GM19035 (cell line): ENCODE measurements around the gene ARID1B.

Source experiments
- ATAC-seq: cut with Tn5 transposase; IDR thresholded peaks from one replicate; pipeline ENCODE4 v1.9.1; 2021; ENCODE audit not compliant: unreplicated experiment

Gene ARID1B

DNA sequence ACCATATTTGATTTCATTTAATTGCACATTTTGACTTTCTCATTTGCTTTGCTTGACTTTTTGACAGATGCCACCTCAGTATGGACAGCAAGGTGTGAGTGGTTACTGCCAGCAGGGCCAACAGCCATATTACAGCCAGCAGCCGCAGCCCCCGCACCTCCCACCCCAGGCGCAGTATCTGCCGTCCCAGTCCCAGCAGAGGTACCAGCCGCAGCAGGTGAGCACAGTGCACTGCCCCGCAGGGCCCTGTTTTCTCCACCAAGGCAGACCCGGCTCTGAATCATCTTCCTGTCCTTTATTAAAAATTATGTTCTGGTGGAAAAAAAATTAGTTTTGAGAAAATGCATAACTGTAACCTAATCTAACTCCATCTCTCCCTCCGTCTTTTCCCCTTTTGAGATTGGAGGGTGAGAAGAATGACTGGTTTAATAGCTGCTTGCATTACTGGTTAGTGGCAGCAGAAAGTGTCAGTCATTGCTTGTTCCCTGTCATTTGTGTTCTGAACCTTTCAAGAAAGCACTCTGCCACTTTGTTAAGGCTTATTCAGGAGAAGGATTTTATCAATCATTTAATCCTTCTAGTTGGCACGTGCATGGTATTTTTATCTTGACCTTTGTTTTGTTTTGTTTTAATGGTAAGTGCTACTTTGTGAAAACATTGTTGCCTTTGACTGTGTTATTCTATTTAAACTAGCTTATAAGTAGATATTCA lies 124.3 kb downstream of the ARID1B start:
- no peak for ATAC-seq

DNA sequence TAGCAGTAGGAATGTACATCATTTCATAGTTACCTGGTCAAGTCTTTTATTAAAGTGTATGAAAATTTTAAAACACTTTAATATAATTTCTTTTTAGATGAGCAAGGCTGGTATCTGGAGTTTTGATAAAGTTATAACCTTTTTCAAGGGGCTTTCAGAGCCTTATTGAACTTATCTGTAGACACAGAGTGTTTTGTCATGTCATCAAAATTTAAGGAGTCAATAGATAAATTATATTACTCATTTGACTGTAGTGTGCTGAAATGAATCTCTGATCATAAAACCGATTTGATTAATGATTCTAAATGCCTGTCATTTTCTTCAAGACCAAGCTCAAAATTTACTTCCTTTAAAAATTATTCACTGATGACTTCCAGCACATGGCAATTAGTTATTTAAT lies 125.6 kb downstream of the ARID1B start:
- ATAC-seq, result no peak

DNA sequence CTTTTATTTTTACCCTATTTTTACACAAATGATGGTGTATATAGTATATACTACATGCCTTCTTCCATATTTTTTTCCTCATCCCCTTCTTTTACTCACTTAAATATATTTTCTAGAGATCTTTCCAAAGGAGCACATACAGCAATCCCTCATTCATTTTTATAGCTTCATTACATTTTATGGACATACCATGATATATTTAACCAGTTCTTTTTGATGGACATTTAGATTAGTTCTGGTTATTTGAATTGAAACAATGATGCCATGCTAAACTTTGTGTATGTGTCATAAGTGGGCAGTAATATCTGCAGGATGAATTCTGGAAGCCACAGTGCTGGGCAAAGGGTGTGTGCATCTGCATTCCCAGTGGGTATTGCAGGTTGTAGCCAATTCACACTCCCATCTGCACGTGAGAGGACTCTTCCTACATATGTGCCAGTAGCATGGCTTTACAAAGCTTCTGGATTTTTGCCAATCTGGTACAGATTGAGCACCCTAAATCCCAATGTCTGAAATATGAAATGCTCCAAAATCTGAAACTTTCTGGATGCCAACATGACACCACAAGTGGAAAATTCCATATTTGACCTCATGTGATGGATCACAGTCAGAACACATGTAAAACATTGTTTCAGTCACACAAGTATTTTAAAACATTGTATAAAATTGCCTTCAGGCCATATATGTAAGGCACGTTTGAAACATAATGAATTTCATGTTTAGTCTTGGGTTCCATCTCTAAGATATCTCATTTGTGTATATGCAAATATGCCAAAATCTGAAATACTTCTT lies 127.2 kb downstream of the ARID1B start:
- ATAC-seq, result no peak

DNA sequence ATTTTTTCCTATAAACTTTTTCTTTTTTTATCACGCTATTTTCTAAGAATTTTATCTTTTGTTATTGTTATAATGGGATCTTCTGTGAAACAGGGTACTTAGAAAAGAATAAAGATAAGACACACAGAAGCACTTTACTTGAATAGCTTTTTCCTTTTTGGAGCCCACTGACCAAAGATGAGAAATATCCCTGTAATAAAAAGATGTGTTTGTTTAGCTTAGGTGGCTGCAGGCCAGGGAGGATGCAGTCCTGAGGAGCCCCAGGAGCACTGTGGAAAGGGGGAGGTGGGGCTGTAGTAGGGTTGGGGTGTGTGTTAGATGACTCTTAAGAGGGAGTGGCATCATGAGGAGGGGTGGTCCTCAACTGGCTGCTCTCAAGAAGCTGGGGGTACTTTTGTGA lies 128.6 kb downstream of the ARID1B start:
- ATAC-seq, result no peak

DNA sequence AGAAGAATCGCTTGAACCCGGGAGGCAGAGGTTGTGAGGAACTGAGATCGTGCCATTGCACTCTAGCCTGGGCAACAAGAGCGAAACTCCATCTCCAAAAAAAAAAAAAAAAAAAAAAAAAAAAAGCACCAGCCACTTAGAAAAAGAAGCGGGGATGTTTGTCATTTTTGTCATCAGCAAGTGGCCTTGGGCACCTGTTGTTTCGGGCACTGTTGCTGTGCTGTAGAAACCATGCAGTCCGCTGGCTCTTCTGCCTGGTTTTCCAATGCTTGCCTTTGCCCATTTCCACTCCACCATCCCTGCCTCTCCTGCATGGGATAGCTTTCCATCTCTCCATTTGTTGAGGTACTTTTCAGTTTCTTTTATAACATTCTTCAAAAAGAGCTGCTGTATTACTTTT lies 129.3 kb downstream of the ARID1B start:
- no peak for ATAC-seq

DNA sequence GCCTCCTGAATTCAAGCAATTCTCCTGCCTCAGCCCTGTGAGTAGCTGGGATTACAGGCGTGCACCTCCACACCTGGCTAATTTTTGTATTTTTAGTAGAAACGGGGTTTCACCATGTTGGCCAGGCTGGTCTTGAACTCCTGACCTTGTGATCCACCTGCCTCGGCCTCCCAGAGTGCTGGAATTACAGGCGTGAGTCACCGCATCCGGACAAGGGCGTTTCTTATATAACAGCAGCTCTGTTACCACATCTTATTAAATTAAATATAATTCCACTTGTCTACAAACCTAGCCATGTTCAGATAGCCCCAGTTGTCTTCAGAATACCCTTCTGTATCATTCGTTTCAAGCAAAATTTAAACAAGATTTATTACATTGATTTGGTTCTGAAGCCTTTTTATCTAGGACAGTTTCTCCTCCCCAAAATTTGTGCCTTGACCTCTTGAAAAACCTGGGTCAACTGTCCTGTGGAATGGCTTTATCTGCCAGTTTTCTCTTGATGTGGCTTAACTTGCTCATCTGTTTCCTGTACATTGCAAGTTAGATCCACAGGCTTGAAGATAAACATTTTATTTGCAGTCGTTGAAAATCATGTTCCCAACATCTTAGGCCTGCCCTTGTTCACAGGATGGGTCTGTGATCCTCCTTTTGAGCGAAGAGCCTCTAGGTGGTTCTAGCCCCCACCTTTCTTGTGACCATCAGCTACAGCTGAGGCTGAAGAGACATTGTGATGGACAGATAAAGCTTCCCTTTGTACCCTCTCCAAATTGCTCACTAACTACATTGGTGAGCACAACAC lies 132.2 kb downstream of the ARID1B start:
- no peak for ATAC-seq

DNA sequence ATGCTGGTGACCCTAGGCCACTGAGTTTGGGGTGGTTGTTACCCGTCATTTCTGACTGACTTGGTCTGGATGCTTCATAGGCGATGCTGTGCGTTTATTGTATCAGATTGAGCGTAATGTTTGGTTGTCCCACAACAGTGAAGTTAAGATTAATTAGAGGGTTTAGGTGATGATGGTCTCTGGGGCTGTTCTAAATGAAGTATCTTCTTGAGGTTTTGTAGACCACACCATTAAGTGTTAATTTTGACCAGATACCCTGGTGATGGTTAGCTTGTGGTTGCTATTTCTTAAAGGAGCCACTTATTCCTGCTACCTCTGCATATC lies 132.8 kb downstream of the ARID1B start:
- no peak for ATAC-seq

DNA sequence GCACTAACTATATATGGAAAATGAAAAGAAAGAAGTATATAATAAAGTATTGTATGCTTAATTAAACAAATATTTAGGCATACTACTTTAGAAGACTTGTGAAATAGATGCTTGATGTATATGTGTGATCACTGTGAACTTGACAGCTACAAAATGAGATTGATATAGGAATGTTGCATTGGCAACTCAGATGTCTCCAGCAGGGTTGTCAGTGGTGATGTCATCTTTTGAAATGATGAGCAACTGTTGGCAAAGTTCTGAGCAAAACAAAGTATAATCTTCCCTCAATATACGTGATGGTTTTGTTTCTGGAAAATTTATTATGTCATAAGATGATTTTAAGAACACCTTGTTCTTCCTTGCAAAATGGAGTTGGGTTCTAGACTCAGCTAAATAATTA lies 133.8 kb downstream of the ARID1B start:
- ATAC-seq, result no peak

DNA sequence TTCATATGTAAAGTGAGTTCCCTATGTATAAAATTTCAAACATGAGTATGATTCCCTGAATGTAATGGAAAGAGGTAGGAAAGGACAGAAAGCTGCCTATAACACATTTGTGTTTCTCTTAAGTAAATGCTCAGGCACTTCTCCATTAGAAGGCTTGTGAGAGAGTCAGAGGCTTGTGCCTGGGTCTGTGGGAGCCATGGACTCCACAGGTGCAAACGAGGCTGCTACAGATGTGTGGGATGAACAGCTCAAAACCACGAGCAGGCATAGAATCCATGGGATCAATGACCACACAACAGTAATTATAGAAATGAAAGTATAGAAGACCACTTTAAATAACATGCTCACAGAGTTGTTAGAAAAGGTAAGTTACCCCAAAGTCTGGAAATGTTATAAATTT lies 134.4 kb downstream of the ARID1B start:
- no peak for ATAC-seq

DNA sequence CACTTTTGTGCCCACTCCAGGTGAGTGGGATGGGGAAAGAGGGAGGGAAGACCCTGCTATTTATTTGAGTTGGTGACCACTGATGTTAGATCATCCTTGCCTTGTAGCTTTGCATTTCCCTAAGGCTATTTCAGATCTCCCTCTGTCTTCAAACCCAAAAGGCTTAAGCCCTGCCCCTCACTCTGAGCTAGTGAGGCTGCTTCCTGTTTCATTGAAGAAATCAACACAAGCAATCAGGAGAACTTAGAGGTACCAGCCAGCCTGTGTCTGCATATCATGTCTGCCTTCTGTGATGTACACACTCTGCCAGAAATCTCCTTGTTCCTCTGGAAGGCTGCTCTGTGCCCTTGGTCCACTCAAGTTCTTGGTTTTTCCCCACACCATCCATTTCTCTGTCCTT lies 135.3 kb downstream of the ARID1B start:
- ATAC-seq, result no peak

DNA sequence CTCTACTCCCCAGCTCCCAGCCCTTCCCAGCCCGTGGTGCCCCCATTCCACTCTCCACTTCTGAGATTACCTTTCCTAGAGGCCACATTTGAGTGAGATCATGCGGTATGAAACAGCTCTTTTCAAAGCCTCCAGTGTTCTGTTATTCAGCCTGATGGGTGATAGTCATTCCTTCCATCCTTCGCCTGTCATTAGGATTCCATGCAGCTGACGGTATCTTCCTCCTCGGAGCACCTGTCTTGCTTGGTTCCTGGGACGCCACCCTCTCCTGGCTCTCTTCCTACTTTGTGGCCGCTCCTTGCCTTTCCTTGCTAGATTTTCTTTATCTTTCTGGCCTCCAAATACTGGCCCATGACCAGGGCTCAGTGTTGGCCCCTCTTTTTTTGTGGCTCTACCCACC lies 137.0 kb downstream of the ARID1B start:
- ATAC-seq, result no peak

DNA sequence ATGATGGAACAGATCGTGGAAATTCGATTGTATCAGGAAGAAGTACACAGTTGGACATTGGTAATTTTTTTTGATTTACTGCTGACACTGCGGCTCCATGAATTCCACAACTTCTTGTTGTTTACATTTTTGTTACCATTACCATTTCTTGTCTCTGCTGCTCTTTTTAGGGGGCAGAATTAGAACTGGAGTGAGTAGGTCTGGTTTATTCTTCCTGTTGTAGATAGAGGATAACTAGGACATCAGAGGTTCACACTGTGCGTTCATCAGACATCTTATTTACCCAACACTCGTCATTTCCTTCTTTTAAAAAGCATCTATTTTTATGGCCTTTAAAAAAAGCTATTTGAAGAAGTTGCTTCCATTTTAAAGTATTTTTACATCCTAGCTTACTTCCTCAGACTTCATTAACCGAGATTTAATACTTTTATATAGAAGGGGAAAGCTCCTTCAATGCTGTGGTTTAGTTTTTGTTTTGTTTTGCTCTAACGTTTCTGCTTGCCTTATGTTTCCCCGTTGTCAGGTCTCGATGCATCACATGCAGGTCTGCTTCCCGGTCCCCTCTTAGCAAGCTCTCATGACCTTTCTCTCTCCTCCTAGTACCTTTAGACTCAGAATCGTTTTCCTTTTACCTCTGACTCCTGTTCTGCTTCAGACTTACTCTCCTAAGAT lies 139.1 kb downstream of the ARID1B start:
- no peak for ATAC-seq

DNA sequence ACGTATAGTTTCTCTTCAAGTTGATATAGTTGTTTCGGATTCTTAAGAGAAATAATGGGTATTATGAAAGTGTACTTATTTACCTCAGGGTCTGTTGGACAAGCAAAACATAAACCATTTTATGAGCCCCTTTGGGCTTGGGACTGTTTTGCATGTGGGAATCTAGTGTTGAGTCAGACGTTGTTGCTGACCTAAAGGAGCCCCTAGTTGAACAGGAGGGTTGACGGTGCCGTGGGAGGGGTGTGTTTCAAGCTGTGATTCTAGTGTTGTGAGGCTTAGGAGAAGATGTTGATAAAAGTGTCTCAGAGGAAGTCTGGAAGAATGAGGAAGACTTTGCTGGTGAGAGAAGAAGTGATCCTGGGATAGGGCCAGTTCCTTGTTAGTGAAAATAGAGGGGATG lies 140.0 kb downstream of the ARID1B start:
- ATAC-seq, result no peak

DNA sequence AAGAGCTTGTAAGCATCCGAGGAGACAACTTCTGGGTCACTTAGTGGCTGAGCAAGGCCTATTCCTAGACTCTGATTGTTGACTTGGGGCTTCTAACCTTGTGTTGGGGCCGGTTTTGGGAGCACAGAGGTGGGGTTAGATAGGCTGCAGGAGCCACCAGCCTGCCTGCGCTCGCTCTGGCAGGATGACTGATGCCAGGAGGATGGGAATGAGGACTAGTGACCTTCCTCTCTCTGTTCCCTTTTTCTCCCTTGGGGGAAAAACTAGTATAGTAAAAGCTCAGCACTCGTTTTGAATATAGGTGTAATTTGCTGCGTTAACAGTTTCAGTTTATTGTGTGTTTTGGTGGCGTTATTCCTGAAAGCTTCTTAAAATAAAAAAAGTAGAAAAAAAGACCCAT lies 141.5 kb downstream of the ARID1B start:
- no peak for ATAC-seq

DNA sequence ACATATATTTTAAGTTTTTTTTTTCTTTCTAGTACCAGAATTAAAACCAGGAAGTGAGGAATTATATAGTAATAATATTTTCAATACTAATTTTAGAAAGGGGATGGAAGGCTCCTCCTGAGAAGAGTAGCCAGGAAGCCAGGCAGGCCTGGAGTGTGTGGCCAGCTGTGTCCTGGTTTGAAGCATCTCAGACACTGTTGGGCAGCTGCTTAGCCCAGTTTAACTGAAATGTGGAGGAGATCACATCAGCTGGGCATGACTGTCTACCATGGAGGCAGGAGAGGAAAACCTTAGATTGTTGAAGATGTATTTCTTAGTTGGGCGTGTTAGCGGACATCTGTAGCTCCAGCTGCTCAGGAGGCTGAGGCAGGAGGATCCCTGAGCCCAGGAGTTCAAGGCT lies 142.2 kb downstream of the ARID1B start:
- ATAC-seq, result no peak

DNA sequence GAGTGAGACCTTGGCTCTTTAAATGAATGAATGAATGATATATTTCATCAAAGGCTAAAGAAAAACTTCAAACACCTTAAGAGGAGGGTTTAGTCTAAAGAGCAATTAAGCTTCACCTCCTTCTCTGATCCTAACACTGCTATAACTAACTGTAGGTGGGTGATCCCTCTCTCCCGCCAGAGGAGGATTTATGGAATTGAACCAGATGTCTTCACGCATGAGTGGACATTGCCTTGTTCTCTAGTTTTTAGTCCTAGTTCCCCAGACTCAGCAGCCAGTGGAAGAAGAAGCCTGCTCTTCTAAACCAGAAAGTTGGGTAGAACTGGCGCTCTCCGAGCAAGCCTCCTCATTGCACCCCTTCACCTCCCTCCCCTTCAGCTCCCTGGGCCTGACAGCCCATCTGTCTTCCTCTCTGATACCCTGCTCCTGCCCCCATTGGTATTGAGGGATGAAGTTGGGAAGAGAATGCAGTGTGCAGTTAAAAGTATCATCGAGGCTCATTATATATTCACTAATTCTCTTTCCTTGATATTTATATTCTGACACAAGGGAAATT lies 142.7 kb downstream of the ARID1B start:
- no peak for ATAC-seq

DNA sequence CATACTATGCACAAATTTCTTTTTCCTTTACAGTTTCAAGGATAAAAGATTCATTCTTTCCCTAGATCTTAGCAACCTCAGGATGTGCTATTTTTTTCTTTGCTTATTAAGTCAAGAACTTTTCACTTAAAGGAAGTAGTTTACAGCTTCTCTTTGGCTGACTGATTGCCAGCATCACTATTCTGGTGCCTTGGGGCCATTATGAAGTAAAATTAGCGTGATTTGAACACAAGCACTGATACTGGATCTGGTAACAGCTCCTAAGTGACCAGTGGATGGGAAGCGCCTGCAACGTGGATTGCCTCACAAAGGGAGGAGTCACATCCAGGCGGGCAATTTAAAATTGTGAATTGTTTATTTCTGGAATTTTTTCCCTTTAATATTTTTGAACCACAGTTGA lies 147.1 kb downstream of the ARID1B start:
- ATAC-seq, result no peak

DNA sequence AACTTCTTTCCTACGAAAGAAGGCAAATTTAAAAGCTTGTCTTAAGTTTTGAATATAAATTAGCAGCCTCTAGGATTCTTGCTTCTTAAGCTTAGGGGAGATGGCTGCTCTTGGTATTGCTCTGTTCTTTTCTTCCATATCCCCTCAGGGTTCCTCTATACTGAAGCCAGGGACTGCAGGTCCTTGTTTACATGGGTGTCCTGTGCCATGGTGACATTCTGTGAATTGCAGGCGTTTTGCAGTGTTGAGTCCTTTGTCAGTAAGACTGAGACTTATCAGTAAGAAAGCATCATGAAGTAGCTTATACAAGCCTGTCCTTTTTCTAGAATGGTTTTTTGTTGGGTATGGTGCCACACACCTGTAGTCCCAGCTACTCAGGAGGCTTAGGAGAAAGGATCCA lies 147.8 kb downstream of the ARID1B start:
- ATAC-seq, result no peak

DNA sequence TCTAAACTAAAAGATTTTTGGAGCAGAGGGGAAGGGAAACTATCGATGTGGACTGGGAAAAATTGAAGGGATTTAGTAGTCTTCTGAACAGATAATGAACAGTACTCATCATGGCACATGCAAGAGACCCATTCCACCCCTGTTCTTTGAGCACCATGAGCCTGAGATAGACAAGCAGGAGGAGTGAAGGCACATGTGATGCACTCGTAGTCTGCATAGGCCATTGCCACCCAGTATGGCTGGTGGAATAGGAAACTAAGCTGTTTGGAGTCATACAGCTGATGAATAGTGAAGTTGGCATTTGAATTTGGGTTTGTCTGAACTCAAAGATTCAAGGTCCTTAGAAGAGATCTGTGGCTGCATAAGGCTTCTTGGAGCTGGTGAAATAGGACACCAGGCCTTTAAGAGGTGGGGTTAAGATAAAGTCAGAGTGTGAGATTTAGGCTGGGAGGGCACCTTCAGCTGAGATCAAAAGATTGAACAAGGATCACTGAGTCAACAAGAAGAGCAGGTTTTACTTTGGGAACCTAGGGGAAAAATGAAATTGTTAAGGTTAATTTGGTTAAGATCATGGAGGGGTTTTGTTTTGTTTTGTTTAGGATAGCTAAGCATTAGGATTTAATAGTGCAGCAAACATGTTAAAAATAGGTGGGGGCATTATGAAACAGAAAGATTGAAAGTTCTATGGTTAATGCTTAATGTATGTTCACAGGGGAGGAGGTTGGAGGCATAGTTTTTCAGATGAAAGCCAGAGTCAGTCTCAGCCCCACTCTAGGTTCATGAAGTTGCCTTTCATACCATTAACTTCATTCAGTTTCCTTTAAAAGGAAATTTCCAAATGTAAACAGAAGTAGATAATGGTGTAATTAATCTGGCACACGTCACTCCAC lies 148.8 kb downstream of the ARID1B start:
- peak; percentile 58 for ATAC-seq

DNA sequence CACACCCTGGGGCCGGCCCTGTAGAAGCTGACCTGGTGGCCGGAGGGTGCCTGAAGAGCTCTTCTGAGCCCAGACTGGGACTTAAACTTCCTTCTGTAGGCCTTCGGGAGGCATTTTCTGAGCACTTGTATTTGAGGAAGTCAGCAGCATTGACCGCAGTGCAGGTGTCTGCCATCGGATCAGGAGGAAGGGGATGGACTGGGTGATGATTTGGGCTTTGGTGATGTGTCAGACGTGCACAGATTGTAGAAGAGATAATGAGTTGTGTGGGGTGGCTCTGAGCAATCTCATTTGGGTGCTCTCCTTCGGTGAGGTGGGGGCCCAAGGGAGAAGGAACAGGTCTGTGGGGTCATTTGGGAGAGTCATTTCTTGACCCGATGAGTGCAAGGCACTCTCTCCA lies 150.9 kb downstream of the ARID1B start:
- no peak for ATAC-seq
